Measurements from ENCODE around the gene TEAD4.

The TEAD4 gene

DNA sequence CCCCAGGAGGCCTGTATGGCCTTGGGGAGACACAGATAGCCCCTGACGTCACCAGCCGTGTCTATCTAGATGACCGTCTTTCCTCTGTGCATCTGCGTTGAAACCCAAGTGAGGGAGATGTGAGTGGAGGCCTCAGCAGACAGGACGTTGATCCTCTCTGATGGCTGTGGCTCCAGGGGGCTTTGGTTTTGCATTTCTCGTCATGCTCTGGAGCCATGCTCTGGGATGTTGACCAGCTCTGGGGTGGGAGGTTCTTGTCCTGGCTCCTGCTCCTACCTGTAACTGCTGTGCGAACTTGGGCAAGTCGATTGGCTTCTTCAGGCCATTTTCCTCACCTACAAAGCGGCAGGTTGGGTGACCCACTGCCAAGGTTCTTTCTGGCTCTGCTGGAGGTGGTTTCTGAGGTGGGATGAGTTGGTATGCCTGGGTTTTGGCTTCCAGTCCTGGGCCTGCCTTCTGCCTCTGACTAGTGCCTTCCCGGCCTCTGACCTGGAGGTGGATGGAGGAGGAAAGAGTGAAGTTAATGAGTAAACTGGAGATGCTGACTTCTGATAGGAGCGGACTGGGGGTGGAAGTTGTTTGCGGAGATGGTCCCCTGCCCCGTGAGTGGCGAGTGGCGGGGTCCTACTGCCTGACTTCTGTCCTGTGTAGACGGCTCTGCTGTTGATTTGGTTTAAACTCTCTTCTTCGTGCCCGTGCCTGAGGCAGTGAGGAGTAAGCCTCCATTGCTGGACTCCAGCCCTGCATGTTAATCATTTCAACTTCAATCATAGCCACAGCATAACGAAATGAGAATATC, 126.3 kb downstream of the TEAD4 start:
- DNase-seq: no peak

DNA sequence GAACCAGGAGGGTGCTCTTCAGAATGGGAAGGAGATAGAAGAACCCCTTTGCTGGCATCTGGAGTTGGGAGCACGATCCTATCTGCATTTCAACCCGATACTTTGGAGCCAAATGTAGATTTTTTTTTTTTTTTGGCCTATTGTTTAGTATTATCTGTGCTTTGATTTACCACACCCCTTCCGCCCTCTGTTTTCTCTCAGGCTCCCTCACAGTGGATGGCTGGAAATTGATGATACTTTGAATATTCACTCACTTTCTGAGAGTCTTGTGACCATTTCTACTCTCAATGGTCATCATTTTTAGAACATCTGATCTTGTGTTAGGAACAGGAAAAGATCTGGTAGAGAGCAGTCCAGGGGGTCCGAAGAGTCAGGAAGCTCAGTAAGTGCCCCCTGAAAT, 127.0 kb downstream of the TEAD4 start:
- DNase-seq: no peak

DNA sequence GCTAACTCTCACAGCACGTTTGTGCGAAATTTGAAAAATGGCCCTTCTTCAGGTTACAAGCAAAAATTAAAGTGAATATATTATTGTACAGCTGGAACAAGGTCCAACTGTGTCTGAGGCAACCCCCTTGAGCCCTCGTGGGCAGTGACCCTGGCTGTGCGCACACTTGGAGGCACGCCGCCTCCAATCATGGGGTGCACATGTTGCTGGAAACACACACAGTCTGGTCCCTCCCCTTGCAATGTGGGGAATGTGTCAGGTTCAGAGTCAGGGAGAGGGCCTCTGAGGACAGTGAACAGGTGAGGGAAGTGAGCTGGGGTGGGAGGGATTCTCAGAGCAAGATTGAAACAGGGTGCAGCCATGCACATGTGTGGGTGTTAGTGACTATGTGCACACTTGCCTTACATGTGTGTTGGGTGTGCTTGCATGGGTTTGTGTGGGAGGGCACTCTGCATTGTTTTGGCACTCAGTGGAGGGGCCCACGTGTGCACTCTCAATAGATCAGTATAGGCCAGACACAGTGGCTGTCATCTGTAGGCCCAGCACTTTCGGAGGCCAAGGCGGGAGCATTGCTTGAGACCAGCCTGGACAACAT, 127.6 kb downstream of the TEAD4 start:
- DNase-seq: no peak

DNA sequence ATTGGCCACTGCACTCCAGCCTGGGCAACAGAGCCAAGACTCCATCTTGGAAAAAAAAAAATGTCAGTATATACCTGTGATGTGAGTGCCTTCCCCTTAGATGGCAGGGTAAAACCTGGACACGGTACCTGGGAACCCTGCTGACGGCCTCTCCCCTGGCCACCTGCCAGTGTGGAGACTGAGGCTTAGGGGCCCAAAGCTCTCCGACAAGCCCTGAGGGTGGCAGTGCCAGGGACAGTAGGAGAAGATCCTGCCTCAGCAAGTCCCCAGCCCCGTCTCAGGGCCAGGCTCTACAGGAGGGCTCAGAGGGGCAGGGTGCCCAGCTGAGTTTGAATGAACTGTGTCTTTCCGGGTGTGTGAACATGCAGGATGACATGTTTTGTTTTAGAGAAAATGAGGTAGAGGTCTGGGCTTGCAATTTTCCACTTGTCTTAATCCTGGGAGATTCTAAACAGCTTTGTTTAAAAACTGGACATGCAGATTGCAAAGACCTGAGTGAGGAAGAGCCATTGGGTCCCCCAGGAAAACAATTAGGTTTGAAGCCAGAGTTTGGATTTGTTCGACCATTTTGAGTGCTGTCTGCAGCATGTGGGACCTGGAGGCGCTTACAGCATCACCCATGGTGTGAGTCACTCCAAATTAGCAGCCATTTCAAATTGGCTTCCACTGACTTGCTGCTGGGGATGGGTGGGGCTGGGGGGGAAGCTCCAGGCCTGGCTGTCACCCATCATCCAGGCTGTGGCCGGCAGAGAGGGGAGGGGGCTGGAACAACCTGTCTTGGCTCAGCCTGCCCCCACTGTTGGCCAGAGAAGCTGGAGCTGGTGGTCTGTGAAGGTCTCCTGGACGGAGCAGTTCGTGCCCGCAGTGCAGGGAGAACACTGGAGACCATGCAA, 128.8 kb downstream of the TEAD4 start:
- no peak for DNase-seq

DNA sequence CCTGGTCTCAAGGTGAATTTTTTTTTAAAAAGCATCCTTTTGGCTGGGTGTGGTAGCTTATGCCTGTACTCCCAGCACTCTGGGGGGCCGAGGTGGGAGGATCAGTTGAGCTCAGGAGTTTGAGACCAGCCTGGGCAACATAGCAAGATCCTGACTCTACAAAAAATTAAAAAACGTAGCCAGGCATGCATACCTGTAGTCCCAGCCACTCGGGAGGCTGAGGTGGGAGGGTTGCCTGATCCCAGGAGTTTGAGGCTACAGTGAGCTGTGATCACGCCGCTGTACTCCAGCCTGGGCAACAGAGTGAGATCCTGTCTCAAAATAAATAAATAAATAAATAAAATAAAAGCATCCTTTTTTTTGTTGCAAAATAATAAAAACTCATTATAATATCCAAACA, 130.4 kb downstream of the TEAD4 start:
- no peak for DNase-seq
